ENCODE measurements around the gene DAP3. TPM values are rescaled to one million over a fixed set of nuclear protein-coding genes. Genes with fewer than 3 reads are reported as not detected.
A peak's percentile ranks its signal among the peaks of the same experiment; 100 is the strongest.
"Not testable (repeated sequence)": the region's sequence is repeated elsewhere in the genome, so short reads cannot be mapped to it uniquely, and the experiment has no call there.

Gene DAP3
- total RNA-seq, 1 donor from 2014 or later = 91.2 TPM

GRCh38 chr1:155763090-155763815, 74.4 kb downstream of the DAP3 start:
- intact Hi-C loops (cut with DNase I); DNase-seq (ENCODE audit: low spot score): not testable (repeated sequence)

GRCh38 chr1:155763989-155764388, 75.1 kb downstream of the DAP3 start:
- intact Hi-C loops (cut with DNase I) = not testable (repeated sequence)
- DNase-seq (ENCODE audit: low spot score) = peak; percentile 80

- DNase-seq (ENCODE audit: low spot score); intact Hi-C loops (cut with DNase I): not testable (repeated sequence)
Measured at GRCh38 chr1:155767399-155767989, 78.6 kb downstream of the DAP3 start.

GRCh38 chr1:155769257-155769656, 80.4 kb downstream of the DAP3 start:
- intact Hi-C loops (cut with DNase I) = no loop called here

GRCh38 chr1:155773221-155773620, 84.3 kb downstream of the DAP3 start:
- intact Hi-C loops (cut with DNase I) = no loop called here

More at GRCh38 chr1:155769257-155769656, 80.4 kb downstream of the DAP3 start:
- no peak for DNase-seq (ENCODE audit: low spot score)

GRCh38 chr1:155776414-155776813, 87.5 kb downstream of the DAP3 start:
- intact Hi-C loops (cut with DNase I) = no loop called here
- DNase-seq (ENCODE audit: low spot score) = no peak

More at GRCh38 chr1:155773221-155773620, 84.3 kb downstream of the DAP3 start:
- no peak for DNase-seq (ENCODE audit: low spot score)

- intact Hi-C loops (cut with DNase I) = no loop called here
- no peak for DNase-seq (ENCODE audit: low spot score)
Measured at GRCh38 chr1:155777582-155777981, 88.7 kb downstream of the DAP3 start.

Other genes with a start within 250 kb of the DAP3 start
- gene ASH1L, start 126.3 kb upstream of the DAP3 start, total RNA-seq = 55.4 TPM
- 25.6 TPM for gene MSTO1, start 78.9 kb upstream of the DAP3 start, total RNA-seq
- 66.3 TPM for gene YY1AP1, start 317 bp upstream of the DAP3 start, total RNA-seq
- gene GON4L, start 168.1 kb downstream of the DAP3 start, total RNA-seq = 29.5 TPM
- gene SYT11, start 170.5 kb downstream of the DAP3 start, total RNA-seq = 24.4 TPM
- gene RIT1, start 222.3 kb downstream of the DAP3 start, total RNA-seq = 26.2 TPM
- 26.8 TPM for gene KHDC4, start 245.3 kb downstream of the DAP3 start, total RNA-seq

Data from cardiac septum (tissue), 1 donor.